Left ventricle myocardium inferior (tissue), 1 donor: Measurements from ENCODE around the gene MXD4. TPM values are rescaled to one million over a fixed set of nuclear protein-coding genes. Genes with fewer than 3 reads are reported as not detected.

Experiments used
- DNase-seq: peaks from one replicate; pipeline ENCODE4 v3.0.0-alpha.2; 2020
- H3K27ac ChIP-seq: fragments of 200-600 bp; replicated peaks from 2 replicates; pipeline ENCODE4 v1.8.0; 2021
- H3K27me3 ChIP-seq: fragments of 200-600 bp; 2 replicates; pipeline ENCODE4 v1.8.0; 2021; ENCODE audit warnings: low read depth
- H3K36me3 ChIP-seq: fragments of 200-600 bp; 2 replicates; pipeline ENCODE4 v1.8.0; 2021
- H3K4me1 ChIP-seq: fragments of 200-600 bp; 2 replicates; pipeline ENCODE4 v1.8.0; 2021
- H3K4me3 ChIP-seq: fragments of 200-600 bp; 2 replicates; pipeline ENCODE4 v1.8.0; 2021; ENCODE audit warnings: mild to moderate bottlenecking, moderate library complexity
- H3K9me3 ChIP-seq: fragments of 200-600 bp; replicated peaks from 2 replicates; pipeline ENCODE4 v1.8.0; 2021
- intact Hi-C: fragments of 100-400 bp; cut with micrococcal nuclease; formaldehyde crosslinking; loops from one replicate; pipeline ENCODE4 v1.11.0; 2022
- total RNA-seq: library from RNA; stranded (reverse); fragmentation: NEBNext Ultra II Directional; extraction: Animal tissue kit (Norgen Biotek cat#: 25700); gene quantifications from one replicate; pipeline ENCODE4 v1.2.1, GENCODE V29; 2021
- TF ChIP-seq, protein P1 (sequence below): fragments of 200-600 bp; IDR thresholded peaks from 2 replicates; pipeline ENCODE4 v1.8.0; 2021; ENCODE audit warnings: antibody characterized with exemption, mild to moderate bottlenecking, borderline replicate concordance
- donor health status: DM: no; HTN: yes; CAD: no; lungs with severe emphysema.

Gene MXD4
- total RNA-seq, 1 donor from 2014 or later: 40.4 TPM

DNA sequence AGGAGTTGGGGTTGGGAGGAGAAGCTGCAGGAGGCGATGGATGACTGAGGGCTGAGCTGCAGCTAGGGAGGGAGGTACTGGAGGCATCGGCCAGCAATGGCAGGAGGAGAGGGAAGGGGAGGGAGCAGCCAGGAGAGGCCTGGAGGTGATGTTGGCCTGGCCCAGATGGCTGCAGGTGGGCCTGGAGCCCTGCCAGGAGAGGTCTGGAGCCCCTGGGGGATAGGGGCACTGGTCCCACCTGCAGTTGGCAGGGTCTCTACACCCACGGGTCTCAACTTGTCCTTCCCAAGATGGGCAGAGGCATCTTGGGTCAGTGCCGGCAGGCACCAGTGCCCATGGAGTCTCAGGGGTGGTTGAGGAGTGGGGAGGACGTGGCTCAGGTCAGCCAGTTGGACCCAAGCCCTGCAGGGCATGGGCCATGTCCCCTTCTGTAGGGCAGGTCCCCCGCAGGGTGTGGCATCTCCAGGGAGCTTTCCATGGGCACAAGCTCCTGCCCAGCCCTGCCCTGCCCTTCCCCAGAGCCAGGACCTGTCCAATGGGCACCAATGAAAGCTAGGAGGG lies 2.7 kb upstream of the MXD4 start:
- Histone ChIP-seq H3K36me3 (no peaks in the 10 kb centered on the region), H3K27ac (peak overlapping the region; percentile 76), H3K4me3 (no peak overlapping the region), H3K4me1 (peaks cover 81% of the 10 kb centered on the region), H3K9me3 (no peaks in the 10 kb centered on the region), H3K27me3 (no peaks in the 10 kb centered on the region)
- TF ChIP-seq, protein P1, sequence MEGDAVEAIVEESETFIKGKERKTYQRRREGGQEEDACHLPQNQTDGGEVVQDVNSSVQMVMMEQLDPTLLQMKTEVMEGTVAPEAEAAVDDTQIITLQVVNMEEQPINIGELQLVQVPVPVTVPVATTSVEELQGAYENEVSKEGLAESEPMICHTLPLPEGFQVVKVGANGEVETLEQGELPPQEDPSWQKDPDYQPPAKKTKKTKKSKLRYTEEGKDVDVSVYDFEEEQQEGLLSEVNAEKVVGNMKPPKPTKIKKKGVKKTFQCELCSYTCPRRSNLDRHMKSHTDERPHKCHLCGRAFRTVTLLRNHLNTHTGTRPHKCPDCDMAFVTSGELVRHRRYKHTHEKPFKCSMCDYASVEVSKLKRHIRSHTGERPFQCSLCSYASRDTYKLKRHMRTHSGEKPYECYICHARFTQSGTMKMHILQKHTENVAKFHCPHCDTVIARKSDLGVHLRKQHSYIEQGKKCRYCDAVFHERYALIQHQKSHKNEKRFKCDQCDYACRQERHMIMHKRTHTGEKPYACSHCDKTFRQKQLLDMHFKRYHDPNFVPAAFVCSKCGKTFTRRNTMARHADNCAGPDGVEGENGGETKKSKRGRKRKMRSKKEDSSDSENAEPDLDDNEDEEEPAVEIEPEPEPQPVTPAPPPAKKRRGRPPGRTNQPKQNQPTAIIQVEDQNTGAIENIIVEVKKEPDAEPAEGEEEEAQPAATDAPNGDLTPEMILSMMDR: no peak
- DNase-seq: no peak
- intact Hi-C loops: no loop called here

GRCh38 chr4:2263926-2264321 lies 2.0 kb upstream of the MXD4 start:
- H3K9me3 ChIP-seq: no peaks in the 10 kb centered on the region
- TF ChIP-seq, protein P1: no peak
- no peaks in the 10 kb centered on the region for H3K27me3 ChIP-seq
- no peaks in the 10 kb centered on the region for H3K36me3 ChIP-seq
- peak; percentile 4 for DNase-seq
- H3K4me3 ChIP-seq: no peak overlapping the region
- peaks cover 81% of the 10 kb centered on the region for H3K4me1 ChIP-seq
- no peak overlapping the region for H3K27ac ChIP-seq
- intact Hi-C loops: no loop called here

DNA sequence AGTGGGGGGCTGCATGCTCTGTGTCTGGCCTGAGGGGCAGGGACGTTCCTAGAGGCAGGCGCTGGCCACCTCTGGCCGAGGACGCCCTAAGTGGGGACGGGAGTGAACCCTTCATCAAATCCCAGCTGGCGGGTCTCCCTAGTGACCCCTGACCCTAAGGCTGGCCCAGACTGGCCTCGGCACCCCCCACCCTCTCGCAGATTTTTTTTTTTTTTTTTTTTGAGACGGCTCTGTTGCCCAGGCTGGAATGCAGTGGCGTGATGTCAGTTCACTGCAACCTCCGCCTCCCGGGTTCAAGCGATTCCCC lies 988 bp upstream of the MXD4 start:
- intact Hi-C loops: no loop called here
- H3K9me3 ChIP-seq: no peaks in the 10 kb centered on the region
- DNase-seq: no peak
- peak overlapping the region; percentile 100 for H3K27ac ChIP-seq
- H3K27me3 ChIP-seq: no peaks in the 10 kb centered on the region
- H3K4me3 ChIP-seq: peak overlapping the region; percentile 79
- TF ChIP-seq, protein P1: no peak
- no peaks in the 10 kb centered on the region for H3K36me3 ChIP-seq
- peaks cover 87% of the 10 kb centered on the region for H3K4me1 ChIP-seq

GRCh38 chr4:2262145-2262943 lies 435 bp upstream of the MXD4 start:
- Histone ChIP-seq H3K4me3 (peak overlapping the region; percentile 79), H3K27me3 (no peaks in the 10 kb centered on the region), H3K4me1 (peaks cover 91% of the 10 kb centered on the region), H3K27ac (peak overlapping the region; percentile 100), H3K9me3 (no peaks in the 10 kb centered on the region), H3K36me3 (no peaks in the 10 kb centered on the region)
- intact Hi-C loops: no loop called here
- TF ChIP-seq, protein P1: no peak
- DNase-seq: peak; percentile 100

DNA sequence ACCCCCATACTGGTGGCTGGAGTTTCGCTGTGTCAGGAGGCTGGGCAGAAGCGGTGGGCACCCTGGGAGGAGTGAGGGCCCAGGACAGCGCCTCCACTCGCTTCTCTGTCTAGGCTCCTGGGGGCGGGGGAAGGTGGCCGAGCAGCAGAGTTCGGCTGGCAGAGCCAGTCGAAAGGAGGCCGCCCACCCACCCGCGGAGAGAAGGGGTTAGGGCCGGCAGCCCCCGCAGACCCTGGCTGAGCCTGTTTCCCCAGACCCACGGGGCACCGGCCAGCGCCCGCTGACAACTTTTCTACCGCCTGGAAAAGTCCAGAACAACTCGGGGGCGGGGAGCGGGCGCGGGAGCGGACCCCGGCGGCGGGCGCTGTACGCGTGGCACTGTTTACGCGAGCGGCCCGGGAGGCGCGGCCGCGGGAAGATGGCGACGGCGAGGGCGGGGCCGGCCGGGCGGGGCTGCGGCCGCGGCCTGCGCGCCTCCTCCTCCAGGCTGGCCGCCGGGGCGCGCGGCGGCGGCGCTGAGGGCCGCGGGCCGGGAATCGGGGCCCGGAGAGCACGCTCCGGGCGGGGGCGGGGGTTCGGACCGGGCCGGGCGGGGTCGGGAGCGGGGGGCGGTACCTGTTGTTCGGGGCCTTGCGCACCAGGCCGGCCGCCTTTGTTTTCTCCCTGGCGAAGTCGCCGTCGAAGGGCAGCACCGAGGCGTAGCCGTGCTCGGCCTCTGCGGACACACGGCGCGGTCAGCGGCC lies 628 bp downstream of the MXD4 start:
- H3K36me3 ChIP-seq: no peaks in the 10 kb centered on the region
- no peaks in the 10 kb centered on the region for H3K27me3 ChIP-seq
- intact Hi-C loops: no loop called here
- no peaks in the 10 kb centered on the region for H3K9me3 ChIP-seq
- TF ChIP-seq, protein P1: no peak
- peak; percentile 67 for DNase-seq
- peak overlapping the region; percentile 100 for H3K27ac ChIP-seq
- peaks cover 91% of the 10 kb centered on the region for H3K4me1 ChIP-seq
- H3K4me3 ChIP-seq: peak overlapping the region; percentile 79
